AG10803 (cell line): ENCODE results near the gene MT2A.
A peak's percentile ranks its signal among the peaks of the same experiment; 100 is the strongest.

Source experiments
- DNase-seq: peaks from one replicate; pipeline ENCODE4 v3.0.0; 2010; ENCODE audit warnings: low read depth
- H3K4me3 ChIP-seq: 2 replicates; pipeline ENCODE4 v1.5.1; 2011; ENCODE audit warnings: mild to moderate bottlenecking, low read length, control low read depth
- TF ChIP-seq, protein P1 (sequence below): conservative IDR thresholded peaks from 2 replicates; pipeline ENCODE4 v1.5.1; 2011; ENCODE audit warnings: mild to moderate bottlenecking, low read length, control low read depth, inconsistent platforms

Gene MT2A

DNA sequence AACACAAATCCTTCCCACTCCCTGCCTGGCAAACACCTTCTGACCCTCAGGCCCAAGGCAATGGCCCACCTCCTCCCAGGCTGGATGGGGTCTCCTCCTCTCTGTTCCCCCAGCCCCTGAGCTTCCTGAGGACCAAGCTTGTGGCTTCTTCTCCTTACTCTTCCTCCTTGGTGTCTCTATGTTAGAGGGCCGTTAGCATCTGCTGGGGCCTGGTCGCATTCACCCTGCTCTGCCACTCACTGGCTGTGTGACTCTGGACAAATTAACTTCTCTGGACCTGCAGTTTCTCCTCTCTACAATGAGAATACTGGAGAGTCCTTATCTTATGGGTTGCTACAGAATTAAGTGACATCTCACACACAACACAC lies 725 bp upstream of the MT2A start:
- peak overlapping the region; percentile 55 for H3K4me3 ChIP-seq
- DNase-seq, result no peak
- TF ChIP-seq, protein P1, sequence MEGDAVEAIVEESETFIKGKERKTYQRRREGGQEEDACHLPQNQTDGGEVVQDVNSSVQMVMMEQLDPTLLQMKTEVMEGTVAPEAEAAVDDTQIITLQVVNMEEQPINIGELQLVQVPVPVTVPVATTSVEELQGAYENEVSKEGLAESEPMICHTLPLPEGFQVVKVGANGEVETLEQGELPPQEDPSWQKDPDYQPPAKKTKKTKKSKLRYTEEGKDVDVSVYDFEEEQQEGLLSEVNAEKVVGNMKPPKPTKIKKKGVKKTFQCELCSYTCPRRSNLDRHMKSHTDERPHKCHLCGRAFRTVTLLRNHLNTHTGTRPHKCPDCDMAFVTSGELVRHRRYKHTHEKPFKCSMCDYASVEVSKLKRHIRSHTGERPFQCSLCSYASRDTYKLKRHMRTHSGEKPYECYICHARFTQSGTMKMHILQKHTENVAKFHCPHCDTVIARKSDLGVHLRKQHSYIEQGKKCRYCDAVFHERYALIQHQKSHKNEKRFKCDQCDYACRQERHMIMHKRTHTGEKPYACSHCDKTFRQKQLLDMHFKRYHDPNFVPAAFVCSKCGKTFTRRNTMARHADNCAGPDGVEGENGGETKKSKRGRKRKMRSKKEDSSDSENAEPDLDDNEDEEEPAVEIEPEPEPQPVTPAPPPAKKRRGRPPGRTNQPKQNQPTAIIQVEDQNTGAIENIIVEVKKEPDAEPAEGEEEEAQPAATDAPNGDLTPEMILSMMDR, result no peak

DNA sequence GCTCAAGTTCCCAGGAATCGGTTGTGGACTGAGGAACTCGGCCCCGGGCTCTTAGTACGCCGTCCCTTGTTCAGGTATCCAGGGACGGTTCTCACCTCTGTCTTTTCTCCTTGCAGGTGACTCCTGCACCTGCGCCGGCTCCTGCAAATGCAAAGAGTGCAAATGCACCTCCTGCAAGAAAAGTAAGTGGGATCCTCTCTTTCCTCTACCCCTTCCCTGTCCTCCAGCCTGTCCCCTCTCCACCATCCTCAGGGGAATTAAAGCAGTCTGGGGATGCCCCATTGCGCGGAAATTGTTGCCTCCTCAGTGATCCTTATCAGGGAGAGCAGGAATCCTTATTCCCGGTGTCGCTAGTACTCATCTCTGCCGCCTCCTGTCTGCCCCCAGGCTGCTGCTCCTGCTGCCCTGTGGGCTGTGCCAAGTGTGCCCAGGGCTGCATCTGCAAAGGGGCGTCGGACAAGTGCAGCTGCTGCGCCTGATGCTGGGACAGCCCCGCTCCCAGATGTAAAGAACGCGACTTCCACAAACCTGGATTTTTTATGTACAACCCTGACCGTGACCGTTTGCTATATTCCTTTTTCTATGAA lies 585 bp downstream of the MT2A start:
- peak overlapping the region; percentile 89 for H3K4me3 ChIP-seq
- no peak for DNase-seq
- TF ChIP-seq, protein P1, result no peak

DNA sequence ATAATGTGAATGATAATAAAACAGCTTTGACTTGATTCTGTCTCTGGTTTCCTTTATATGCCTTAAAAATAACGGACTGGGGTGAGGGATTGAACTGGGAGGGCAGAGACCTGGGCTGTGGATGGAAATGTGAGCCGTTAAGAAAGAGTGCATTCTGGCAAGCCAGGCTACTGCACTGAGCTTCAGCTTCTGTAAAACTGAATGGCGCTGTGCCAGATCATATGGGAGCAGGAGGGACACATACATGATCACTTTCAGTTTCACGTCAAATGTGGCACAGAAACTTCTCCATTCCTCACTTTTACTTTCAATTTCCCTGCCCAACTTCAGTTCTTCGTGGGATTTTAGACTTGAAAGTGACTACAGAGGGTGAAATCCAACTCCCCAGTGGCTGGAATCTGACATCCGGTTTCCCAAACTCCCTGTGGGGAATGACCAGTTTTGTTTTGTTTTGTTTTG lies 1.1 kb downstream of the MT2A start:
- TF ChIP-seq, protein P1, result peak; percentile 40
- H3K4me3 ChIP-seq, result peak overlapping the region; percentile 89
- DNase-seq, result peak; percentile 86

DNA sequence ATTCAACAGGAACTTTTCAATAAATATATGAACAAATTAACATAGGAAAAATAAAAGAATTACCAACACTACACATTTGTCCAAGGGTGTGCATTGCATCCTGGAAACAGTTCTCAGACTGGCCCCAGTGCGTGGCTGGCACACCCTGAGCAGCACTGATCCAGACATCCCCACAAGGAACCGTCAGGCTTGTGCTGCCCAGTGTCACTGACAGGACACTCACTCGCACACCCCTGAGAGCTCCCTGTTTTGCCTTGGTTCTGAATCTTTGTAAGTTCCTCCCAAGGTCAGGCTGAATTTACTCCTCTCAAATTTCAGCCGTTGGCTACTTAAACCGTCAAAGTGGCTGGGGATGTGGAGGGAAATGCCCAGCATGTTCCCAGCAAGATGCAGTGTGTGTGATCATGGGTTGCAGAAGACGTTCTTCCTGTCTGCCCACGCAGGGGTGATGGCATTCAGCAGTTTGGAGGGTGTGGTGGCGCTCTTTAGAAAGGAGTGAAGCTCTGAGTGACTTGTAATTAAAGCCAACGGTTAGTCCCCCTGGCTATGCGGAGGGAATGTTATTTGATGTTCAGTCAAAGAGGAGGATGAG lies 1.7 kb downstream of the MT2A start:
- DNase-seq, result peak; percentile 89
- H3K4me3 ChIP-seq, result peak overlapping the region; percentile 89
- TF ChIP-seq, protein P1, result peak; percentile 6; the same call in 1 of the 2 replicates

DNA sequence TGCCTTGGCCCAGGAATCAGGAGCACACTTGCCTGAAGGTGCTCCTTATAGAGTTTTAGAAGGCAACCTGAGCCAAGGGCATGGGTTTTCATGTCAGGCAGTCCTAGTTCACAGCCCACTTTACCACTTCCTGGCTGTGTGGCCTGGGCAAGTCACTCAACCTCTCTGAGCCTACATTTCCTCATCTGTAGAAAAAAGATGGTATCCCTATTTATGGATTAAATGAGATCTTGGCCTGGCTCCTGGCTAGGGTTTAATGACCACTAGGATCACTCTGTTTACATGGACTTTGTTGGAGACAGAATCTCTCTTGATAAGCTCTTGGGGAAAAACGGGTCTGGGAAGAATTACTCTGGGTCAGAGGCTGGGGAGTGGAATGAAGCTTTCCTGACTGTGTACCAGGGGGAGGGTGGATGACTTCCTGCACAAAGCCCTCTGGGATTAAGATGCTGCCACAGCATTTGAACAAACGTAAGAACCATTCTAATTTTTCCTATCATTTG lies 2.3 kb downstream of the MT2A start:
- TF ChIP-seq, protein P1, result no peak
- H3K4me3 ChIP-seq, result peak overlapping the region; percentile 89; the same call in 1 of the 2 replicates
- DNase-seq, result peak; percentile 54

DNA sequence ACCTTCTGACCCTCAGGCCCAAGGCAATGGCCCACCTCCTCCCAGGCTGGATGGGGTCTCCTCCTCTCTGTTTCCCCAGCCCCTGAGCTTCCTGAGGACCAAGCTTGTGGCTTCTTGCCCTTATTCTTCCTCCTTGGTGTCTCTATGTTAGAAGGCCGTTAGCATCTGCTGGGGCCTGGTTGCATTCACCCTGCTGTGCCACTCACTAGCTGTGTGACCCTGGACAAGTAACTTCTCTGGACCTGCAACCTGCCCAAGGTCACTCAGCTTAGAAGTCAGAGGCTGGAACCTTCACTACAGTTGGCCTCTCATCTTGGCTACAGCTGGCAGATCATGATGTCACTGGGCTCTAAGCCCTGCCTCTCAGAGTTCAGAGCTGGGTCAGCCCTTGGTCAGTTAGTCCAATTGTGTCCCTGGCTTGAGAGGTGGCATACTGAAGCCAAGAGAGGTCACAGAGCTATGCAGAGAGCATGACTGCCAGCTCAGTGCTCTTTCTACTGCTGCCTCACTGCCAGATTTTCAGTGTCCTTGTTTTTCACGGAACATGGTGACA lies 3.0 kb downstream of the MT2A start:
- peak; percentile 55 for DNase-seq
- H3K4me3 ChIP-seq, result no peak overlapping the region
- TF ChIP-seq, protein P1, result no peak

DNA sequence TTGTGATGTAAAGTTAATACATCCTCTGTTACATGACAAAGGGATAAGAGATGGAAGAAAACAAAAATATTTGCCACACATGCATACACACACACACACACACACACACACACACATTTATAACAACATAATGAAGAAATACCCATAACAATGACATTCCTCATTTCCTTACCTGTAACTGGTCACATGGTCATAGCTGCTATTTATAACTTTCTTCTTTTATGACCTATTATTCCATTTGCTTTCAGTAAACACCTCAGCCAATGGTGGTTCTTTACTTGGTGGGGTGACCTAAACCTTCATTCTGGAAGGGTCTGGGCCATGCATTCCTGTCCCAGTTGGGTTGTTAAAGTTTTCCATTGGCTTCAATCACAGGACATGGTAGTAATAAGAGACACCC lies 5.3 kb downstream of the MT2A start:
- TF ChIP-seq, protein P1, result no peak
- DNase-seq, result no peak
- no peak overlapping the region for H3K4me3 ChIP-seq
